PC-9 (cell line): ENCODE results near the gene CCDC88C.

Source experiments
- EZH2 ChIP-seq: fragments of 200-600 bp; sonication (generic); IDR thresholded peaks from 2 replicates; pipeline ENCODE4 v1.8.0; 2017; ENCODE audit warnings: antibody characterized with exemption, low read depth
- TF ChIP-seq, protein P1 (sequence below): fragments of 200-600 bp; sonication (generic); conservative IDR thresholded peaks from 2 replicates; pipeline ENCODE4 v1.6.1; 2017; ENCODE audit warnings: mixed run types, antibody characterized with exemption, mild to moderate bottlenecking, moderate library complexity

- TF ChIP-seq, protein P1, sequence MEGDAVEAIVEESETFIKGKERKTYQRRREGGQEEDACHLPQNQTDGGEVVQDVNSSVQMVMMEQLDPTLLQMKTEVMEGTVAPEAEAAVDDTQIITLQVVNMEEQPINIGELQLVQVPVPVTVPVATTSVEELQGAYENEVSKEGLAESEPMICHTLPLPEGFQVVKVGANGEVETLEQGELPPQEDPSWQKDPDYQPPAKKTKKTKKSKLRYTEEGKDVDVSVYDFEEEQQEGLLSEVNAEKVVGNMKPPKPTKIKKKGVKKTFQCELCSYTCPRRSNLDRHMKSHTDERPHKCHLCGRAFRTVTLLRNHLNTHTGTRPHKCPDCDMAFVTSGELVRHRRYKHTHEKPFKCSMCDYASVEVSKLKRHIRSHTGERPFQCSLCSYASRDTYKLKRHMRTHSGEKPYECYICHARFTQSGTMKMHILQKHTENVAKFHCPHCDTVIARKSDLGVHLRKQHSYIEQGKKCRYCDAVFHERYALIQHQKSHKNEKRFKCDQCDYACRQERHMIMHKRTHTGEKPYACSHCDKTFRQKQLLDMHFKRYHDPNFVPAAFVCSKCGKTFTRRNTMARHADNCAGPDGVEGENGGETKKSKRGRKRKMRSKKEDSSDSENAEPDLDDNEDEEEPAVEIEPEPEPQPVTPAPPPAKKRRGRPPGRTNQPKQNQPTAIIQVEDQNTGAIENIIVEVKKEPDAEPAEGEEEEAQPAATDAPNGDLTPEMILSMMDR: no peak
- TF ChIP-seq EZH2: no peak
Observed at GRCh38 chr14:91305650-91306431, 111.8 kb downstream of the CCDC88C start.
